ENCODE measurements around the gene B3GALNT2.
"Not testable (repeated sequence)": the region's sequence is repeated elsewhere in the genome, so short reads cannot be mapped to it uniquely, and the experiment has no call there.

The B3GALNT2 gene
- 17.1 to 20.4 (median 19.5) reads per million in 4 donors for total RNA-seq

- no peak for DNase-seq
Observed at GRCh38 chr1:235504122-235504493, at the start of gene B3GALNT2. Gene B3GALNT2 (minus strand): TSS chr1:235504452. CDS start chr1:235504252, 200 bp downstream.

DNA sequence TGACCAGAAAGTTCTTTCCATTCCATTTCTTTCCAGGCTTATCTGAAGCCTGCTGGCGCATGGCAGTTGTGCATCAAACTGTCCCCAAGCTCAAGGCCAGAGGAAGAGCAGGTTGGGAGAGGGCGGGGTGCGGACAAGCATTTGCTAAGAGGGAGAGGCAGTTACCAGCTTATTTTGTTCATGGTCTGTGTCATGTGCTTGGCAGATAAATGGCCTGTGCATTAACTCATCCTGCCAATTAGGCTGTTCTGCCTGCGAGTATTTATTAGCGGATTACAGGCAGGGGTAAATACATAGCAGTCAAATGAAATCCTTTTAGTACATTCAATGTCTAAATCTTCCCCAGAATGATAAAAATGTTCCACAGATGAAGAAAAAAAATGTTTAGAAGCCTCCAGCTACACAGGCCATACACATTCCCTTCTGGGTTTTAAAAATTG is 48.9 kb upstream of the B3GALNT2 start:
- no peak for DNase-seq

- no peak for DNase-seq
Observed at GRCh38 chr1:235552146-235552716, 48.0 kb upstream of the B3GALNT2 start.

DNA sequence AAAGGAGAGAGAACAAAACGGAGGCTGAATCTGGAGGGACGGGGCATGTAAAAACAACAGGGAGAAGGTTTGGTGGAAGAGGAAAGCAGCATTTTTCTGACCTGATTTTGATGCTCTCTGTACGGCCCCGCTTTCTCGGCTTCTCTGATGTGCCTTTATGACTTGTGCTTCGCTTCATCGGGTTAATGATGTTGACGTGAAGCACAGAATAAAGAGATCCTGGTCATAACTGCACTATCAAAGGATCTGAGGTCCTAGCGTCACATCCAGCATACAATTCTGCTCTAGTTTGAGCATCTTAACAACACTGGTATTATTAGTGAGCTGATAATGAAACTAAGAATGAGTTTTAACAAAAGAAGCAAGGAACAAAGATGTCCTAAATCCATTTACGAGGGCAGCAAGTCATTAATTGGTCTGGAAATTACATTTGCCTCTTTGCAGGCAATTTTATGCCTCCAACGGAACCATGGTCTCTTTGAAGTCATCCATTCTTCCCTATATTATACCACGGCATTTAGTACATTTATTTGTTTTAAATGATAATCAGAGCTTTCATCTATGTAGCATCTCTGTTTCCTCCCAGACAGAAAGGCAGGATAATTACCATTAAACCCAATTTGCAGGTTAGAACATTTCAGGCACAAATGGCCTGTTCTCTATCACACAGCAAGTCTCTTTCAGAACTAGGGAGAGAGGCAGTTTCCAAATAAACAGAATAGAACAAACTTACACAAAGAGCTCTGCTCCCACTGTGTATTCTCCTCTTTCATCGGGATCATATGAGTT is 45.3 kb upstream of the B3GALNT2 start:
- no peak for DNase-seq

DNA sequence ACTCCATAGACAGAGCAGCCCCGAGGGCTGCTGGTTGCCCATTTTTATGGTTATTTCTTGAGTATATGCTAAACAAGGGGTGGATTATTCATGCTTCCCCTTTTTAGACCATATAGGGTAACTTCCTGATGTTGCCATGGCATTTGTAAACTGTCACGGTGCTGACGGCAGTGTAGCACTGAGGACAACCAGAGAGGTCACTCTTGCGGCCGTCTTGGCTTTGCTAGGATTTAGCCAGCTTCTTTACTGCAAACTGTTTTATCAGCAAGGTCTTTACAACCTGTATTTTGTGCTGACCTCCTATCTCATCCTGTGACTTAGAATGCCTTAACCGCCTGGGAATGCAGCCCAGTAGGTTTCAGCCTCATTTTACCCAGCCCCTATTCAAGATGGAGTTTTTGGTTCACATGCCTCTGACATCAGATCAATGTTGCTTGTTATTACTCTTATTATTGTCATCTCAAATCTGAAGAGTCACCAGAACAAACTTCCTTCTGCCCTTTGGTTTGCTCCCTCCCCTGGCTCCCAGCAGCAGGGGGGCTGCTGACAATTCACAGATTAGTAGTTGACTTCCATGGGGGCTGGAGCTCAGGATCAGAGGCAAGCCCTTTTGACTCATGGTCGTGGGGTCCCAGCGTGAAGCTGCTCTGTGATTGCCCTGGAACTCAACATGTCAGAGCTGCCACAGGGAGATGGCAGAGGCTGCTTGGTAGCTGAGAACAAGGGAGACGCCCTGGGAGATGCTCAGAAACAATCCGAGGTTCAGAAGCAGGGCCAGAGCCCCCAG is 42.3 kb upstream of the B3GALNT2 start:
- not testable (repeated sequence) for DNase-seq

- no peak for DNase-seq
Observed at GRCh38 chr1:235545292-235545930, 41.2 kb upstream of the B3GALNT2 start.

DNA sequence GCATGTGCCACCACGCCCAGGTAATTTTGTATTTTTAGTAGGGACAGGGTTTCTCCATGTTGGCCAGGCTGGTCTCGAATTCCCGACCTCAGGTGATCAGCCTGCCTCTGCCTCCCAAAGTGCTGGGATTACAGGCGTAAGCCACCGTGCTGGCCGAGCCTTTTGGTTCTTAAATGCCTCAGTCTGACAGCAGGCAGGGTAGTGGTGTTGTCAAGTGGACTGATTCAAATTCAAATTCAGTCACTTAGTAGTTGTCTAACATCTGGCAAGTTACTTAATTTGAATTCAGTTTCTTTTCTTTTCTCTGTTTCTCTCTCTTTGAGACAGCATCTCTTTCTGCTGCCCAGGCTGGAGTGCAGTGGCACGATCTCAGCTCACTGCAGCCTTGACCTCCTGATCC is 38.6 kb upstream of the B3GALNT2 start:
- not testable (repeated sequence) for DNase-seq

GRCh38 chr1:235533476-235534168 is 29.4 kb upstream of the B3GALNT2 start:
- DNase-seq: no peak

DNA sequence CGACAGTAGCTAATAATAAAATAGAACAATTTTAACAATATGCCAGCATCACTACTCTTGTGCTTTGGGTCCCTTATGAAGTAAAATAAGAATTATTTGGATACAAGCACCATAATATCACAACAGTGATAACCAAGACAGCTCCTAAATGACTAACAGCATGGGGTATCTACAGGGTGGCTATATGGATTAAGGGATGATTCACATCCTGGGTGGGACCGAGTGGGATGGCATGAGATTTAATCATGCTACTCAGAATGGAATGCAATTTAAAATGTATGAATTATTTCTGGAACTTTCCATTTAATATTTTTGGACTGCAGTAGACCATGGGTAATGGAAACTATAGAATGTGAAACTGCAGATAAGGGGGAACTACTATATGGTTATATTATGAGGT is 28.1 kb upstream of the B3GALNT2 start:
- DNase-seq: no peak

DNA sequence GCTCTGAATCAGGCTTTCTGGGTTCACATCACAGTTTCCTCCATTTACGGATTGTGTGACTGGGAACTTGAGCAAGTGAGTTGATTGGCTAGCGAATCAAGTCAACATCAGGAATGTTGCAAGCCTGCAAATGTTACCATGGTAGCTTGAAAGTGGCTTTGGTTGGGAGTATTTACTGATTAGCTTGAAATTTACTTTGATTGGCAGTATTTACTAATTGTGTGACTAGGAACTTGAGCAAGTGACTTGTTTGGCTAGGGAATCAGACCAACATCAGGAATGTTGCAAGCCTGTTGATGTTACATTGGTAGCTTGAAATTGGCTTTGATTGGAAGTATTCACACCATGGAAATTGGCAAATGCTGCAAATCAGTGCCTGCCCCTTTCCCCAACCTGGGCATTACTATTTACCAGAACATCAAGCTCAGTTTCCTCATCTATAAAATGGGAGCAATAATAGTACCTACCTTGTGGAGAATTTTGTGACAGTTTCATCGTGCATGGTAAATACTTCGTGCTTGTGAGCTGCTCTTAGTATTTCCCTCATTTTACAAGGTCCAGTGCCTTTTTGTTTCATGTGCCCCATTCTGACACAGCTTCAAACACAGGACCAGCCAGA is 23.1 kb upstream of the B3GALNT2 start:
- DNase-seq: no peak

- DNase-seq: no peak
Observed at GRCh38 chr1:235525314-235525713, 21.1 kb upstream of the B3GALNT2 start.

DNA sequence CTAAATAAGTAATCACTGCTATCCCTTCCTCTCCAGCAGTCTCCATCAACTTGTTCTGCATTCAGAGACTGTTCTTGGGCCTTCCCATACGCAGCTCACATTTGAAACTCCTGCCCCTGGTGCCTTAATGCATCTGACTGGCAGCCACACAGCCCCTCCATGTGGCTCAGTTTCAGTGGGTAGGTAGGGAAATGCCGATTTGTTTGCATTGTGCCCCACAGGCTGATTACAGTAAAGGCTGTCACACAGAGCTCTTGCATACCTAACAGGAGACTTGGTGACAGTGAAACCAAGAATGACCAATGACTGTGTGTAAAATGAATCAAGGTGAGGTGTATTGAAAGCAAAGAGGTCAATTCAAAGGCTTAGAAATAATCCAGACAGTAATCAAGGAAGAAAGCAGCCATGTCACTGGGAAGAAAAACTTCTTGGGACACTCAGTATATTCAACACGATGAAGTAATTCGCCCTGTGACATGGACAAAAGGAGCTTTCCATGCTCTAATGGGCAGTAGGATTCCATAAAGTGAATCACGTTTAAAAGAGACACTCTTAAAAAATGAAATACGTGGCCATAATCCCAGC is 12.7 kb upstream of the B3GALNT2 start:
- DNase-seq: no peak

- DNase-seq: no peak
Observed at GRCh38 chr1:235515844-235516512, 11.7 kb upstream of the B3GALNT2 start.

DNA sequence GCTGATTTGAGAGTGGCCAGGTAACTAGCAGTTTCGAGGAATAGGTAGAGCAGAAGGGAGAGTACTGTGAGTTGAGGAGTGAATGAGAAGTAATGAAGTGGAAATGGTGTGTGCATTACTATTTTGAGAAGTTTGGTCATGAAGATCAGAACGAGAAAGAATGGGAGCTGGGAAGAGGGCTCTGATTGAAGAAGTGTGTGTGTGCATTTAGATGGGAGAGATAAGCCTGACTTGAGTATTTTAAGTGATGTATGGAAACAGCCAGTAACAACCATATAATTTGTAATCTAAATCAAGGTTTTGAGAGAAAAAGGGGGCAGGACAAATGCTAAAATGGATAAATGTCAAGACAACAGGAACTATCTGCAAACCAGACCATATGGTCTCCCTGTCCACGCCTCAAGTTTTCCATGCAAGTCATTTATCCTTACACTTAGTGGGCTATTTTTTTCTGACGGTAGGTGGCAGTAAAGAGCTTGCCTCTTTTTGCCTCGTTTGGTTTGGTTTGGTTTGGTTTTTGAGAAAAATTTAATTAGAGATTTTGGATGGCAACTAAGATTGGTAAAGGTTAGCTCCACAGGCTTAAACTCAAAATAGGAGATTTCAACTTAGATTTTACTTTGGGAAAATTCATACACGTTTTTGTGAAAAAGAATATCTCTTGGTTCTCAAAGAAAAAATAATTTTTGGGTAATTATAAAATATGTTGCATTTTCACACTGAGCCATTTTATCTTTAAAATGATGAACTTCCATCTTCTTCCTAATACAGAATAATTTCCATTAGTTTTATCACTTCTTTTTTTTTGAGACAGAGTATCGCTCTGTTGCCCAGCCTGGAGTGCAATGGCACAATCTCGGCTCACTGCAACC is 9.5 kb upstream of the B3GALNT2 start:
- peak in 3 of 5 donors; percentile 40 to 58 (median 43) for DNase-seq

GRCh38 chr1:235511470-235512240 is 7.4 kb upstream of the B3GALNT2 start:
- no peak for DNase-seq

GRCh38 chr1:235510823-235511222 is 6.6 kb upstream of the B3GALNT2 start:
- DNase-seq: no peak

DNA sequence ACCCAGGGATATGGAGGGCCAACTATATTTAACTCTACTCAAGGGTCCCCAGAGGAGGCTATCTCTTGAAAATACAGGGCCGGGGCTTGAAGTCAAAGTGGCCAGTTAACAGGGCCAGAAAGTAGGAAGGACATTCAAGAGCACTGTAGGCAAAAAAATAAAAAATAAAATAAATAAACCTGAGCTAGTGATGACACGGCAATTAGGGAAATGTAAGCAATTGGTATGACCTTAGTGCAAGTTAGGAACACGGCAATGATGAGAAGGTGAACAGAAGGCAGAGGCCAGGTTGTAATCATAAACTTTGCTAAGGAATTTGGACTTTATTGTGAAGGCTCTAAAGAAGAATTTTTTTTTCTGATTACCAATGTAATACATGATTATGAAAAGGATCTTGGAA is 3.4 kb upstream of the B3GALNT2 start:
- no peak for DNase-seq

DNA sequence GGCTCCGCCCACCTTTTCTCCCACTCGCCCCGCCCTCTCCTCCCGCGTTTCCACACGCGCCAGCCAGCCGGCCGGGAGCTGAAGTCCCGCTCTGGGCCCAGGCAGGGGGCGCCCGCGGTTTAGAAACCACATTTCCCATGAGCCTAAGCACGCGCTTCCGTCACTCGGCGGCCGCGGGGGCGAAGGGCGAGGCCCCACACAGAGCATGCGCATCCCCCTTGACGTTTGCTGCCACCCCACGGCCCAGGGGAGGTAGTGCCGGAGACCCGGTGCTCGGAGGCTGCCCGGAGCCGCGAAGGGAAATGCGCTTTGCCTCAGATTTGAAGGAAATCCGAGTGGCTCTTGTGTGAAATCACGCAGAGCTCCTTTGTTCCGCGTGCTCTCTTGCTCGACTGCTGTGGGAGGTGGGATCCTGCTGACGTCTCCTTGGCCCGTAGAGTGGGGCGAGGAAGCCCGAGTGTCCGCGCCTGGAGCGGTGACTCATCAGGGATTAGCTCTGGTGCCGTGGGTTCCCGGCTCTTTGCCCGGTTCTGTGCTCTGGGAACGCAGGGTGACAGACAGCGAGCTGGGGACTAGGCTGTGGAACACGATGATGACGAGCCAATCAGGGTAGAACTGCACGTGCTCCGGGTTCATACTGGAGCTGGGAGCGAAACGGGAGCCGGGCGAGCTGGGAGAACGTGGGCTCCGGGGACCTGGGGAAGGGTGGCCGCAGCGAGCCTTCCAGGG is 406 bp upstream of the B3GALNT2 start:
- peak; percentile 94 to 99 (median 98) for DNase-seq

Data from T-helper 1 cell (primary cell).